Common myeloid progenitor, CD34-positive (primary cell): ENCODE data around the gene HMGXB3.
A peak's percentile ranks its signal among the peaks of the same experiment; 100 is the strongest.
"Not testable (repeated sequence)": the region's sequence is repeated elsewhere in the genome, so short reads cannot be mapped to it uniquely, and the experiment has no call there.

Source experiments
- CTCF ChIA-PET: fragments of 350-600 bp; sonication (Branson Sonifier 250); formaldehyde crosslinking; loops from one replicate; lab custom pipeline; 2021; ENCODE audit warnings: antibody characterized with exemption; lab: Charles Lee
- POLR2A ChIA-PET: fragments of 350-600 bp; sonication (Branson Sonifier 250); formaldehyde crosslinking; loops from one replicate; lab custom pipeline; 2021; ENCODE audit warnings: antibody characterized with exemption; lab: Charles Lee
- DNase-seq, 3 donors: peaks; one replicate each; pipeline versions ENCODE4 v3.0.0 to v3.0.0-alpha.2; 2013
- H3K27ac ChIP-seq, 2 experiments: 1 replicate in 1 of 2; 2 replicates in 1 of 2; pipeline ENCODE4 v1.7.0; 2013; ENCODE audit warnings: inconsistent platforms in 2 of 2, low read length in 2 of 2, mild to moderate bottlenecking in 2 of 2, low read depth in 1 of 2, moderate library complexity in 1 of 2; ENCODE audit not compliant: severe bottlenecking in 2 of 2, insufficient read depth in 1 of 2, poor library complexity in 1 of 2
- H3K27me3 ChIP-seq, 5 experiments: replicated peaks in 2 of 5; 1 replicate in 3 of 5; 2 replicates in 2 of 5; pipeline versions ENCODE4 v1.6.1 to v1.7.0; 2013; ENCODE audit warnings: low read length in 4 of 5, mild to moderate bottlenecking in 2 of 5, moderate library complexity in 2 of 5, inconsistent platforms in 1 of 5; ENCODE audit not compliant: insufficient read depth in 5 of 5, control insufficient read depth in 4 of 5
- H3K36me3 ChIP-seq, 4 experiments: 1 replicate in 2 of 4; 2 replicates in 2 of 4; pipeline versions ENCODE4 v1.6.1 to v1.7.0; 2013; ENCODE audit warnings: low read length in 3 of 4, control low read depth in 1 of 4, mild to moderate bottlenecking in 1 of 4; ENCODE audit not compliant: control insufficient read depth in 4 of 4, insufficient read depth in 4 of 4
- H3K4me1 ChIP-seq, 4 experiments: 1 replicate in 3 of 4; 2 replicates in 1 of 4; pipeline versions ENCODE4 v1.6.1 to v1.7.1; 2013; ENCODE audit warnings: low read length in 3 of 4, mild to moderate bottlenecking in 3 of 4, control low read depth in 1 of 4, inconsistent platforms in 1 of 4, moderate library complexity in 1 of 4; ENCODE audit not compliant: control insufficient read depth in 4 of 4, insufficient read depth in 4 of 4; ENCODE audit errors: control extremely low read depth in 1 of 4
- H3K4me3 ChIP-seq, 7 experiments: 1 replicate in 4 of 7; 2 replicates in 3 of 7; pipeline versions ENCODE4 v1.5.1 to v1.7.0; 2013; ENCODE audit warnings: mild to moderate bottlenecking in 7 of 7, low read length in 6 of 7, moderate library complexity in 6 of 7, inconsistent platforms in 2 of 7, low read depth in 2 of 7, control low read depth in 1 of 7; ENCODE audit not compliant: insufficient read depth in 4 of 7, control insufficient read depth in 1 of 7; ENCODE audit errors: extremely low read depth in 1 of 7
- H3K9me3 ChIP-seq, 5 experiments: 1 replicate in 4 of 5; 2 replicates in 1 of 5; pipeline versions ENCODE4 v1.6.1 to v1.7.1; 2013; ENCODE audit warnings: low read length in 4 of 5, mild to moderate bottlenecking in 2 of 5, inconsistent platforms in 1 of 5, low read depth in 1 of 5, moderate library complexity in 1 of 5; ENCODE audit not compliant: control insufficient read depth in 4 of 5, insufficient read depth in 2 of 5; ENCODE audit errors: control extremely low read depth in 1 of 5
- WGBS: methylation state at CpG from one replicate; pipeline ENCODE4 v1.1.5; 2013; ENCODE audit not compliant: insufficient coverage; 5-methylcytosine and 5-hydroxymethylcytosine counted together

The HMGXB3 gene

GRCh38 chr5:150024346-150024984 is 23.9 kb downstream of the HMGXB3 start:
- DNase-seq = peak in 2 of 3 donors; percentile 53 to 54
- no peaks in the 10 kb centered on the region for H3K27me3 ChIP-seq
- CTCF ChIA-PET = interaction anchor here (0.6 to 2.2 kb wide), 5 partner anchors 15 to 194 kb away, joined by 3 to 18 read pairs (median 4); no protein-coding TSS in a partner anchor
- no peaks in the 10 kb centered on the region for H3K9me3 ChIP-seq
- peaks cover 0 to 8% (median 6%) of the 10 kb centered on the region in 4 experiments for H3K4me1 ChIP-seq
- no peak overlapping the region for H3K27ac ChIP-seq
- peaks cover 35 to 88% (median 64%) of the 10 kb centered on the region in 4 experiments for H3K36me3 ChIP-seq
- no peak overlapping the region for H3K4me3 ChIP-seq
- POLR2A ChIA-PET = no interaction called here
- 89% methylated on average over 8 of the region's 9 CpGs for WGBS

DNA sequence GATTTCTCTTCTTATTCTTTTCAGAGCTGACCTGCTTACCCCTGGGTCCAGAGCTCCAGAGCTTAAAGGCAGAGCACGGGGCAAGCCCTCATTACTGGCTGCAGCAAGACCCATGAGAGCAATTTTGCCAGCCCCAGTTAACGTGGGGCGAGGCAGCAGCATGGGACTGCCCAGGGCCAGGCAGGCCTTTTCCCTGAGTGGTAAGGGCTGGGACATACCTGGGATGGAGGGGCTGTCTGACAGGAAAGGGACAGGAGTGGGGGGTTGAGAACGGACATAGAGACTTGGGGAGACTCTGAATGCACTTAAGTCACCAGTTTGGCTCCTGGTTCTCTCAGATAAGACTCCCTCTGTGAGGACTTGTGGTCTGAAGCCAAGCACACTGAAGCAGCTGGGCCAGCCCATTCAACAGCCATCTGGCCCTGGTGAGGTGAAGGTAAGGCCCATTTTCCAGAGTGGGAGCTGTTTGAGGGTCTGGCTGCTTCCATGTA is 26.2 kb downstream of the HMGXB3 start:
- 100% methylated on average over 3 of the region's 4 CpGs for WGBS
- Histone ChIP-seq H3K4me1 (peaks cover 0 to 7% (median 6%) of the 10 kb centered on the region in 4 experiments), H3K27ac (peak overlapping the region in 1 of 2 experiments; percentile 18), H3K36me3 (peaks cover 39 to 87% (median 65%) of the 10 kb centered on the region in 4 experiments), H3K27me3 (no peaks in the 10 kb centered on the region), H3K9me3 (no peaks in the 10 kb centered on the region), H3K4me3 (no peak overlapping the region)
- ChIA-PET POLR2A (no interaction called here), CTCF (interaction anchor here (1.0 to 2.0 kb wide), 10 partner anchors 11 to 183 kb away, joined by 3 to 9 read pairs (median 4); no protein-coding TSS in a partner anchor)
- peak in 2 of 3 donors; percentile 41 to 69 for DNase-seq

GRCh38 chr5:150028047-150028446 is 27.5 kb downstream of the HMGXB3 start:
- H3K4me1 ChIP-seq, H3K4me3 ChIP-seq, H3K9me3 ChIP-seq, H3K27ac ChIP-seq, DNase-seq, POLR2A ChIA-PET, H3K27me3 ChIP-seq: not testable (repeated sequence)
- peaks cover 46 to 90% (median 68%) of the 10 kb centered on the region in 4 experiments for H3K36me3 ChIP-seq
- CTCF ChIA-PET = interaction anchor here (1.8 kb wide), 2 partner anchors 15 to 22 kb away, joined by 4 to 5 read pairs; no protein-coding TSS in a partner anchor
- WGBS = no CpG with 5 or more reads among the region's 1 CpG

GRCh38 chr5:150033334-150033733 is 32.8 kb downstream of the HMGXB3 start:
- Histone ChIP-seq H3K9me3 (no peaks in the 10 kb centered on the region), H3K27ac (no peak overlapping the region), H3K36me3 (peaks cover 38 to 99% (median 80%) of the 10 kb centered on the region in 4 experiments), H3K4me3 (no peak overlapping the region), H3K4me1 (no peaks in the 10 kb centered on the region), H3K27me3 (no peaks in the 10 kb centered on the region)
- ChIA-PET POLR2A (no interaction called here), CTCF (interaction anchor here (1.3 to 3.7 kb wide), 5 partner anchors 11 to 86 kb away, joined by 3 to 14 read pairs (median 6); no protein-coding TSS in a partner anchor)
- no peak for DNase-seq
- whole genome bisulfite sequencing = 100% methylated on average over 4 of the region's 4 CpGs

- Histone ChIP-seq H3K4me3 (no peak overlapping the region), H3K4me1 (no peaks in the 10 kb centered on the region), H3K9me3 (no peaks in the 10 kb centered on the region), H3K27me3 (no peaks in the 10 kb centered on the region), H3K36me3 (peaks cover 36 to 97% (median 81%) of the 10 kb centered on the region in 4 experiments), H3K27ac (no peak overlapping the region)
- POLR2A ChIA-PET = no interaction called here
- DNase-seq = no peak
- CTCF ChIA-PET = interaction anchor here (0.6 to 3.7 kb wide), 9 partner anchors 9 to 84 kb away, joined by 3 to 14 read pairs (median 3); no protein-coding TSS in a partner anchor
- WGBS = 100% methylated on average over 4 of the region's 4 CpGs
Observed at GRCh38 chr5:150034662-150035061, 34.1 kb downstream of the HMGXB3 start.

DNA sequence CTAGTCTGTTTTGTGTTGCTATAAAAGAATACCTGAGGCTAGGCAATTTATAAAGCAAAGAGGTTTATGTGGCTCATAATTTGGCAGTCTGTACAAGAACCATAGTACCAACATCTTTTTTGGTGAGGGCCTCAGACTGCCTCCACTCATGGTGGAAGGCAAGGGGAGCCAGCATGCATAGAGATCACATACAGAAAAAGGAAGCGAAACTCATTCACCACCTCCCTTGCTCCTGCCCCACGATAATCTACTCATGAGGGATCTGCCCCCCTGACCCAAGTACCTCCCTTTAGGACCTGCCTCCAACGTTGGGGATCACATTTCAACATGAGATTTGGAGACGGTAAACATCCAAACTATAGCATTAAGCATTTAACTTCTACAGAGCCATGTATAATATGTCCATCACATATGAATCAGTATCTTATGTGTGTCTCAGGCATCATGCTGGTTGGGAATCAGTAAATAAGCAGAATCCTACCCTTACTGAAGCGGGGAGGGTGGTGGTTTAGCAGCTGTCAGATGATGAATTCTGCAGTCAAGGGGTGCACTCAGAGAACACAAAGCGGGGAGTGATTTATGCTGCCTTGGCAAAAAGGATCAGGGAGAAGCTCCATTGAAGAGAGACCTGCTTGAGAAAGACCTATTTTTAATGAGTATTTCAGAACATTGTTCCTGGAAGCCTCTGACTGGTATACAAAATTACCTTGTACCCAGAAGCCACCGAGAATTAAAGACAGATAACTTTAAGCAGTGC is 34.8 kb downstream of the HMGXB3 start:
- POLR2A ChIA-PET = no interaction called here
- Histone ChIP-seq H3K36me3 (peaks cover 33 to 96% (median 83%) of the 10 kb centered on the region in 4 experiments), H3K27me3 (no peaks in the 10 kb centered on the region), H3K4me3 (no peak overlapping the region), H3K27ac (no peak overlapping the region), H3K4me1 (no peaks in the 10 kb centered on the region), H3K9me3 (no peaks in the 10 kb centered on the region)
- CTCF ChIA-PET = interaction anchor here (1.3 to 3.7 kb wide), 6 partner anchors 9 to 86 kb away, joined by 3 to 14 read pairs (median 7); no protein-coding TSS in a partner anchor
- peak in 1 of 3 donors; percentile 20 for DNase-seq
- 83% methylated on average over 3 of the region's 7 CpGs for WGBS
